ENCODE measurements around the gene ANKRD27. TPM values are rescaled to one million over a fixed set of nuclear protein-coding genes. Genes with fewer than 3 reads are reported as not detected.

The ANKRD27 gene
- total RNA-seq, 1 donor from 2014 or later, result 15.3 TPM

DNA sequence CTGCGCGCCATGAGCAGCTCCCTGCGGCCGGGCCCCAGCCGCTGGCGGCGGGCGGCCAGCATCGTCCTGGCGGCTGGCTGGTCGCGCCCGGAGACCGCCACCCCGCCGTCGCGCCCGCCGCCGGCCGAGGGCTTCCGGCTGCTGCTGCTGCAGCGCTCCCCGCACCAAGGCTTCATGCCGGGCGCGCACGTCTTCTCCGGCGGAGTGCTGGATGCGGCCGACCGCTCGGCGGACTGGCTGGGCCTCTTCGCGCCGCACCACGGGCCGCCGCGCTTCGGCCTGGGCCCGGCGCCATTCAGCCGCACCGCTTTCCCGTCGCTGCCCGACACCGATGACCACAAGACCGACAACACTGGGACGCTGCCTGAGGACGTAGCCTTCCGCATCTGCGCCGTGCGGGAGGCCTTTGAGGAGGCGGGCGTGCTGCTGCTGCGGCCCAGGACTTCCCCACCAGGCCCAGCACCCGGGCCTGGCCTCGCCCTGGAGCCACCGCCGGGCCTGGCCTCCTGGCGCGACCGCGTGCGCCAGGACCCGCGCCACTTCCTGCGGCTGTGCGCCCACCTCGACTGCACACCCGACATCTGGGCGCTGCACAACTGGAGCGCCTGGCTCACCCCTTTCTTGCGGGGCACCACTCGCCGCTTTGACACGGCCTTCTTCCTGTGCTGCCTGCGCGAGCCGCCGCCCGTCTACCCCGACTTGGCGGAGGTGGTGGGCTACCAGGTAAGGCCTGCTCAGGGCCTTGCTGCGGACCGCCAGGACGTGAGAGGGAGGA is 17.2 kb upstream of the ANKRD27 start:
- Mint-ChIP-seq H3K4me1 (ENCODE audit: low read depth, unreplicated experiment) (peaks cover 3% of the 10 kb centered on the region), H3K27me3 (ENCODE audit: unreplicated experiment) (peaks cover 8% of the 10 kb centered on the region), H3K36me3 (ENCODE audit: unreplicated experiment) (peaks cover 6% of the 10 kb centered on the region), H3K27ac (ENCODE audit: unreplicated experiment) (no peak overlapping the region), H3K9me3 (ENCODE audit: unreplicated experiment) (peaks cover 6% of the 10 kb centered on the region), H3K4me3 (ENCODE audit: unreplicated experiment) (no peak overlapping the region)
- peak; percentile 55 for DNase-seq
- TF ChIP-seq, protein P1, sequence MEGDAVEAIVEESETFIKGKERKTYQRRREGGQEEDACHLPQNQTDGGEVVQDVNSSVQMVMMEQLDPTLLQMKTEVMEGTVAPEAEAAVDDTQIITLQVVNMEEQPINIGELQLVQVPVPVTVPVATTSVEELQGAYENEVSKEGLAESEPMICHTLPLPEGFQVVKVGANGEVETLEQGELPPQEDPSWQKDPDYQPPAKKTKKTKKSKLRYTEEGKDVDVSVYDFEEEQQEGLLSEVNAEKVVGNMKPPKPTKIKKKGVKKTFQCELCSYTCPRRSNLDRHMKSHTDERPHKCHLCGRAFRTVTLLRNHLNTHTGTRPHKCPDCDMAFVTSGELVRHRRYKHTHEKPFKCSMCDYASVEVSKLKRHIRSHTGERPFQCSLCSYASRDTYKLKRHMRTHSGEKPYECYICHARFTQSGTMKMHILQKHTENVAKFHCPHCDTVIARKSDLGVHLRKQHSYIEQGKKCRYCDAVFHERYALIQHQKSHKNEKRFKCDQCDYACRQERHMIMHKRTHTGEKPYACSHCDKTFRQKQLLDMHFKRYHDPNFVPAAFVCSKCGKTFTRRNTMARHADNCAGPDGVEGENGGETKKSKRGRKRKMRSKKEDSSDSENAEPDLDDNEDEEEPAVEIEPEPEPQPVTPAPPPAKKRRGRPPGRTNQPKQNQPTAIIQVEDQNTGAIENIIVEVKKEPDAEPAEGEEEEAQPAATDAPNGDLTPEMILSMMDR (IDR thresholded peaks at IDR 0.05; ENCODE audit: partially characterized antibody, unreplicated experiment), result no peak

- TF ChIP-seq, protein P1 (IDR thresholded peaks at IDR 0.05; ENCODE audit: partially characterized antibody, unreplicated experiment), result no peak
- H3K9me3 Mint-ChIP-seq (ENCODE audit: unreplicated experiment), result peaks cover 6% of the 10 kb centered on the region
- peaks cover 6% of the 10 kb centered on the region for H3K36me3 Mint-ChIP-seq (ENCODE audit: unreplicated experiment)
- H3K4me3 Mint-ChIP-seq (ENCODE audit: unreplicated experiment), result peak within 1 kb of the TSS; percentile 61
- peaks cover 8% of the 10 kb centered on the region for H3K27me3 Mint-ChIP-seq (ENCODE audit: unreplicated experiment)
- peak; percentile 39 for DNase-seq
- no peak within 1 kb of the TSS for H3K27ac Mint-ChIP-seq (ENCODE audit: unreplicated experiment)
- H3K4me1 Mint-ChIP-seq (ENCODE audit: low read depth, unreplicated experiment), result peaks cover 3% of the 10 kb centered on the region
Observed at GRCh38 chr19:32691291-32691951, 16.4 kb upstream of the ANKRD27 start, which contains the start of gene NUDT19. TSS of gene NUDT19 (plus strand) at chr19:32691821. CDS start at chr19:32691961, 140 bp downstream.

- Mint-ChIP-seq H3K27ac (ENCODE audit: unreplicated experiment) (no peak overlapping the region), H3K9me3 (ENCODE audit: unreplicated experiment) (peaks cover 6% of the 10 kb centered on the region), H3K4me1 (ENCODE audit: low read depth, unreplicated experiment) (peaks cover 3% of the 10 kb centered on the region), H3K36me3 (ENCODE audit: unreplicated experiment) (peaks cover 6% of the 10 kb centered on the region), H3K27me3 (ENCODE audit: unreplicated experiment) (peaks cover 6% of the 10 kb centered on the region), H3K4me3 (ENCODE audit: unreplicated experiment) (no peak overlapping the region)
- no peak for DNase-seq
- TF ChIP-seq, protein P1 (IDR thresholded peaks at IDR 0.05; ENCODE audit: partially characterized antibody, unreplicated experiment), result no peak
Observed at GRCh38 chr19:32688311-32688710, 13.3 kb upstream of the ANKRD27 start.

- H3K9me3 Mint-ChIP-seq (ENCODE audit: unreplicated experiment), result peaks cover under 1% of the 10 kb centered on the region
- peaks cover 3% of the 10 kb centered on the region for H3K4me1 Mint-ChIP-seq (ENCODE audit: low read depth, unreplicated experiment)
- TF ChIP-seq, protein P1 (IDR thresholded peaks at IDR 0.05; ENCODE audit: partially characterized antibody, unreplicated experiment), result no peak
- DNase-seq, result no peak
- peaks cover under 1% of the 10 kb centered on the region for H3K27me3 Mint-ChIP-seq (ENCODE audit: unreplicated experiment)
- H3K36me3 Mint-ChIP-seq (ENCODE audit: unreplicated experiment), result no peaks in the 10 kb centered on the region
- H3K27ac Mint-ChIP-seq (ENCODE audit: unreplicated experiment), result no peak overlapping the region
- no peak overlapping the region for H3K4me3 Mint-ChIP-seq (ENCODE audit: unreplicated experiment)
Observed at GRCh38 chr19:32687681-32688080, 12.7 kb upstream of the ANKRD27 start.

All from glutamatergic neuron (in vitro differentiated cells).